WTC11 (cell line): Measurements from ENCODE around the gene CADM1. TPM values are rescaled to one million over a fixed set of nuclear protein-coding genes. Genes with fewer than 3 reads are reported as not detected.

ENCODE experiments used
- ATAC-seq: fragments of 200-7000 bp; cut with Tn5 transposase; 2 replicates; pipeline ENCODE4 v1.10.0; 2021; ENCODE audit warnings: mild to moderate bottlenecking, moderate library complexity
- CTCF ChIA-PET: fragments of 300-600 bp; sonication (Branson Sonifier 250); formaldehyde crosslinking; loops from one replicate; lab custom pipeline; 2021; ENCODE audit warnings: antibody characterized with exemption; lab: Charles Lee
- POLR2A ChIA-PET: fragments of 350-600 bp; sonication (Branson Sonifier 250); formaldehyde crosslinking; loops from one replicate; lab custom pipeline; 2021; ENCODE audit warnings: antibody characterized with exemption; lab: Charles Lee
- DNase-seq: peaks from one replicate; pipeline ENCODE4 v3.0.0; 2021; ENCODE audit warnings: low spot score
- H3K27ac Mint-ChIP-seq: 2 replicates; pipeline ENCODE4 v1.8.0; 2021; ENCODE audit warnings: mixed read lengths
- H3K27me3 Mint-ChIP-seq: 2 replicates; pipeline ENCODE4 v1.8.0; 2021; ENCODE audit warnings: low read depth, mild to moderate bottlenecking, moderate library complexity, mixed read lengths
- H3K36me3 Mint-ChIP-seq: 2 replicates; pipeline ENCODE4 v1.8.0; 2021; ENCODE audit warnings: mixed read lengths
- H3K4me1 Mint-ChIP-seq: 2 replicates; pipeline ENCODE4 v1.8.0; 2022; ENCODE audit warnings: mixed read lengths
- H3K4me3 Mint-ChIP-seq: 2 replicates; pipeline ENCODE4 v1.8.0; 2021; ENCODE audit warnings: mild to moderate bottlenecking, moderate library complexity, mixed read lengths
- H3K9me3 Mint-ChIP-seq: 2 replicates; pipeline ENCODE4 v1.8.0; 2021; ENCODE audit warnings: mixed read lengths
- ATF1 ChIP-seq: sonication (generic); formaldehyde crosslinking; IDR thresholded peaks from 2 replicates; pipeline ENCODE4 v1.8.1; 2023; ENCODE audit warnings: mild to moderate bottlenecking, moderate library complexity, missing genetic modification reagents
- CBFB ChIP-seq: sonication (generic); formaldehyde crosslinking; IDR thresholded peaks from 2 replicates; pipeline ENCODE4 v1.8.1; 2022; ENCODE audit warnings: mild to moderate bottlenecking, low read depth, missing genetic modification reagents
- CREB1 ChIP-seq: sonication (generic); formaldehyde crosslinking; IDR thresholded peaks from 2 replicates; pipeline ENCODE4 v1.8.0; 2023; ENCODE audit warnings: mild to moderate bottlenecking, missing genetic modification reagents
- HMGA2 ChIP-seq: fragments of 250-450 bp; sonication (Bioruptor Pico); IDR thresholded peaks from 2 replicates; pipeline ENCODE4 v1.4.0; 2021; ENCODE audit warnings: mild to moderate bottlenecking, moderate library complexity
- NFATC4 ChIP-seq: fragments of 250-450 bp; sonication (Bioruptor Pico); IDR thresholded peaks from 2 replicates; pipeline ENCODE4 v1.9.0; 2021; ENCODE audit warnings: mild to moderate bottlenecking
- RORB ChIP-seq: fragments of 250-450 bp; sonication (Bioruptor Pico); IDR thresholded peaks from 2 replicates; pipeline ENCODE4 v1.9.0; 2021; ENCODE audit warnings: mild to moderate bottlenecking
- ZNF138 ChIP-seq: sonication (generic); formaldehyde crosslinking; conservative IDR thresholded peaks from 2 replicates; pipeline ENCODE4 v1.8.1; 2022; ENCODE audit warnings: mild to moderate bottlenecking, moderate library complexity, missing genetic modification reagents
- ZNF317 ChIP-seq: sonication (generic); formaldehyde crosslinking; IDR thresholded peaks from 2 replicates; pipeline ENCODE4 v1.8.1; 2023; ENCODE audit warnings: low read depth, mild to moderate bottlenecking, moderate library complexity, missing genetic modification reagents, borderline replicate concordance
- total RNA-seq: library from RNA; stranded (reverse); gene quantifications from 3 replicates; pipeline ENCODE4 v1.2.3, GENCODE V29; 2021
- TF ChIP-seq, protein P1 (sequence below): fragments of 250-450 bp; sonication (Bioruptor Pico); IDR thresholded peaks from 2 replicates; pipeline ENCODE4 v2.1.2; 2022; ENCODE audit warnings: mild to moderate bottlenecking, moderate library complexity
- TF ChIP-seq, protein P2 (sequence below): sonication (generic); formaldehyde crosslinking; IDR thresholded peaks from 2 replicates; pipeline ENCODE4 v1.8.1; 2023; ENCODE audit warnings: mild to moderate bottlenecking, missing genetic modification reagents, moderate library complexity
- TF ChIP-seq, protein P3 (sequence below): sonication (generic); formaldehyde crosslinking; IDR thresholded peaks from 2 replicates; pipeline ENCODE4 v1.8.1; 2022; ENCODE audit warnings: low read depth, mild to moderate bottlenecking, moderate library complexity, missing genetic modification reagents, borderline replicate concordance
- TF ChIP-seq, protein P4 (sequence below): sonication (generic); formaldehyde crosslinking; IDR thresholded peaks from 2 replicates; pipeline ENCODE4 v1.8.1; 2023; ENCODE audit warnings: mild to moderate bottlenecking, missing genetic modification reagents, borderline replicate concordance
- TF ChIP-seq, protein P5 (sequence below): sonication (generic); formaldehyde crosslinking; IDR thresholded peaks from 2 replicates; pipeline ENCODE4 v1.8.1; 2023; ENCODE audit warnings: mild to moderate bottlenecking, missing genetic modification reagents
- TF ChIP-seq, protein P6 (sequence below): sonication (generic); formaldehyde crosslinking; IDR thresholded peaks from 2 replicates; pipeline ENCODE4 v1.8.0; 2023; ENCODE audit warnings: mild to moderate bottlenecking, missing genetic modification reagents
- TF ChIP-seq, protein P7 (sequence below): sonication (generic); formaldehyde crosslinking; IDR thresholded peaks from 2 replicates; pipeline ENCODE4 v1.8.0; 2022; ENCODE audit warnings: mild to moderate bottlenecking, missing genetic modification reagents

Gene CADM1
- total RNA-seq, 1 experiment from 2014 or later = 26.8 TPM

DNA sequence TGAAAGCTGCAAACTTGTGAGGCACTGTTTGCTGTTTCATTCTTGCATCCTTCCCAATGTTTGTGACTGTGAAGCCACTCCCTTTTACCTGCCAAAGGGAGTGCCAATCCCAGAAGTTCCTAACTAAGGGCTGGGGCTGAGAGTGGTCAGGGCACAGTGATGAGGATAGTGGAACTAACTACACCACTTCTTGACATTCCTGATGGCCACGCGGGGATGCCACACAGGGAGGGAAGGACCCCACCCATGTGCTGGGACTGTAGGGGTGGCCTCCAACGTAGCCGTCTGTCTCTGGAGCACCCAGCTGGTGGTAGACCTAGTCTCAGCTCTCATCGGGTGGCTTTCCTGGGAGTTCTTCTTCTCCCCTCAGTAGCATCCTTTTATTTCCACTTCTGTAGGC, 335.5 kb downstream of the CADM1 start:
- Mint-ChIP-seq H3K27me3 (peaks cover 3% of the 10 kb centered on the region; the same call in 1 of the 2 replicates), H3K9me3 (no peaks in the 10 kb centered on the region), H3K4me1 (peaks cover 50% of the 10 kb centered on the region), H3K4me3 (no peak overlapping the region), H3K27ac (no peak overlapping the region), H3K36me3 (no peaks in the 10 kb centered on the region)
- ATAC-seq (no peak), DNase-seq (no peak)
- POLR2A ChIA-PET = interaction anchor here (0.7 kb wide), 1 partner anchor 14 kb away, joined by 9 read pairs; no protein-coding TSS in a partner anchor
- TF ChIP-seq, protein P1, sequence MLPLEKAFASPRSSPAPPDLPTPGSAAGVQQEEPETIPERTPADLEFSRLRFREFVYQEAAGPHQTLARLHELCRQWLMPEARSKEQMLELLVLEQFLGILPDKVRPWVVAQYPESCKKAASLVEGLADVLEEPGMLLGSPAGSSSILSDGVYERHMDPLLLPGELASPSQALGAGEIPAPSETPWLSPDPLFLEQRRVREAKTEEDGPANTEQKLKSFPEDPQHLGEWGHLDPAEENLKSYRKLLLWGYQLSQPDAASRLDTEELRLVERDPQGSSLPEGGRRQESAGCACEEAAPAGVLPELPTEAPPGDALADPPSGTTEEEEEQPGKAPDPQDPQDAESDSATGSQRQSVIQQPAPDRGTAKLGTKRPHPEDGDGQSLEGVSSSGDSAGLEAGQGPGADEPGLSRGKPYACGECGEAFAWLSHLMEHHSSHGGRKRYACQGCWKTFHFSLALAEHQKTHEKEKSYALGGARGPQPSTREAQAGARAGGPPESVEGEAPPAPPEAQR (CRISPR knock-in tag) = no peak
- TF ChIP-seq ZNF138 (CRISPR knock-in tag) (no peak), CBFB (CRISPR knock-in tag) (no peak)
- TF ChIP-seq, protein P2, sequence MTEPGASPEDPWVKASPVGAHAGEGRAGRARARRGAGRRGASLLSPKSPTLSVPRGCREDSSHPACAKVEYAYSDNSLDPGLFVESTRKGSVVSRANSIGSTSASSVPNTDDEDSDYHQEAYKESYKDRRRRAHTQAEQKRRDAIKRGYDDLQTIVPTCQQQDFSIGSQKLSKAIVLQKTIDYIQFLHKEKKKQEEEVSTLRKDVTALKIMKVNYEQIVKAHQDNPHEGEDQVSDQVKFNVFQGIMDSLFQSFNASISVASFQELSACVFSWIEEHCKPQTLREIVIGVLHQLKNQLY (CRISPR knock-in tag) = no peak
- CTCF ChIA-PET = interaction anchor here (0.7 to 0.8 kb wide), 2 partner anchors 34 to 394 kb away, joined by 3 read pairs; no protein-coding TSS in a partner anchor

DNA sequence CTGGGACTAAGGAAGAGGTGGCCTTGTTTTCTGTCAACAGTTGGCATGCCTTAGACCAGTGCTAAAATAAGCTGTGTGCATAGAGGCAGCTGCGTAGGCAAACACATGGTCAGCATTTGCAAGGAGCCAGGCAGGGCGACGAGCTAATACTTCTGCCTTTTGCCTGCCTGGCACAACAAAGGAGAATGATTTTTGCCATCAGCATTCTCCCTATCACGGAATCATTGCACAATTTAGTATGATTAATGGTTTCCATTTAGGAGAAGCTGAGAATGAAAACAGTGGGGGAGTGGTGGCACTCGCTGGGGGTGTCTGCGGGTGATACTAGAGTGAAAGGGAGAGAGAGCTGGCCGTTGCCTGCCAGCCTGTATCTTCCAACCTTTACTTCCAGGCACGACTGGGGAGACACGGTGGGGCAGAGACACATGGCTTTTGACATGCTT, 336.0 kb downstream of the CADM1 start:
- H3K4me3 Mint-ChIP-seq = no peak overlapping the region
- TF ChIP-seq RORB (CRISPR knock-in tag) (no peak), NFATC4 (CRISPR knock-in tag) (no peak), ZNF138 (CRISPR knock-in tag) (no peak), CREB1 (no peak), ZNF317 (CRISPR knock-in tag) (no peak), HMGA2 (CRISPR knock-in tag) (no peak), ATF1 (CRISPR knock-in tag) (no peak)
- TF ChIP-seq, protein P3, sequence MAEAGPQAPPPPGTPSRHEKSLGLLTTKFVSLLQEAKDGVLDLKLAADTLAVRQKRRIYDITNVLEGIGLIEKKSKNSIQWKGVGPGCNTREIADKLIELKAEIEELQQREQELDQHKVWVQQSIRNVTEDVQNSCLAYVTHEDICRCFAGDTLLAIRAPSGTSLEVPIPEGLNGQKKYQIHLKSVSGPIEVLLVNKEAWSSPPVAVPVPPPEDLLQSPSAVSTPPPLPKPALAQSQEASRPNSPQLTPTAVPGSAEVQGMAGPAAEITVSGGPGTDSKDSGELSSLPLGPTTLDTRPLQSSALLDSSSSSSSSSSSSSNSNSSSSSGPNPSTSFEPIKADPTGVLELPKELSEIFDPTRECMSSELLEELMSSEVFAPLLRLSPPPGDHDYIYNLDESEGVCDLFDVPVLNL (CRISPR knock-in tag) = no peak
- TF ChIP-seq, protein P4, sequence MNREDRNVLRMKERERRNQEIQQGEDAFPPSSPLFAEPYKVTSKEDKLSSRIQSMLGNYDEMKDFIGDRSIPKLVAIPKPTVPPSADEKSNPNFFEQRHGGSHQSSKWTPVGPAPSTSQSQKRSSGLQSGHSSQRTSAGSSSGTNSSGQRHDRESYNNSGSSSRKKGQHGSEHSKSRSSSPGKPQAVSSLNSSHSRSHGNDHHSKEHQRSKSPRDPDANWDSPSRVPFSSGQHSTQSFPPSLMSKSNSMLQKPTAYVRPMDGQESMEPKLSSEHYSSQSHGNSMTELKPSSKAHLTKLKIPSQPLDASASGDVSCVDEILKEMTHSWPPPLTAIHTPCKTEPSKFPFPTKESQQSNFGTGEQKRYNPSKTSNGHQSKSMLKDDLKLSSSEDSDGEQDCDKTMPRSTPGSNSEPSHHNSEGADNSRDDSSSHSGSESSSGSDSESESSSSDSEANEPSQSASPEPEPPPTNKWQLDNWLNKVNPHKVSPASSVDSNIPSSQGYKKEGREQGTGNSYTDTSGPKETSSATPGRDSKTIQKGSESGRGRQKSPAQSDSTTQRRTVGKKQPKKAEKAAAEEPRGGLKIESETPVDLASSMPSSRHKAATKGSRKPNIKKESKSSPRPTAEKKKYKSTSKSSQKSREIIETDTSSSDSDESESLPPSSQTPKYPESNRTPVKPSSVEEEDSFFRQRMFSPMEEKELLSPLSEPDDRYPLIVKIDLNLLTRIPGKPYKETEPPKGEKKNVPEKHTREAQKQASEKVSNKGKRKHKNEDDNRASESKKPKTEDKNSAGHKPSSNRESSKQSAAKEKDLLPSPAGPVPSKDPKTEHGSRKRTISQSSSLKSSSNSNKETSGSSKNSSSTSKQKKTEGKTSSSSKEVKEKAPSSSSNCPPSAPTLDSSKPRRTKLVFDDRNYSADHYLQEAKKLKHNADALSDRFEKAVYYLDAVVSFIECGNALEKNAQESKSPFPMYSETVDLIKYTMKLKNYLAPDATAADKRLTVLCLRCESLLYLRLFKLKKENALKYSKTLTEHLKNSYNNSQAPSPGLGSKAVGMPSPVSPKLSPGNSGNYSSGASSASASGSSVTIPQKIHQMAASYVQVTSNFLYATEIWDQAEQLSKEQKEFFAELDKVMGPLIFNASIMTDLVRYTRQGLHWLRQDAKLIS (CRISPR knock-in tag) = no peak
- TF ChIP-seq, protein P5, sequence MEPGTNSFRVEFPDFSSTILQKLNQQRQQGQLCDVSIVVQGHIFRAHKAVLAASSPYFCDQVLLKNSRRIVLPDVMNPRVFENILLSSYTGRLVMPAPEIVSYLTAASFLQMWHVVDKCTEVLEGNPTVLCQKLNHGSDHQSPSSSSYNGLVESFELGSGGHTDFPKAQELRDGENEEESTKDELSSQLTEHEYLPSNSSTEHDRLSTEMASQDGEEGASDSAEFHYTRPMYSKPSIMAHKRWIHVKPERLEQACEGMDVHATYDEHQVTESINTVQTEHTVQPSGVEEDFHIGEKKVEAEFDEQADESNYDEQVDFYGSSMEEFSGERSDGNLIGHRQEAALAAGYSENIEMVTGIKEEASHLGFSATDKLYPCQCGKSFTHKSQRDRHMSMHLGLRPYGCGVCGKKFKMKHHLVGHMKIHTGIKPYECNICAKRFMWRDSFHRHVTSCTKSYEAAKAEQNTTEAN = no peak
- TF ChIP-seq, protein P6, sequence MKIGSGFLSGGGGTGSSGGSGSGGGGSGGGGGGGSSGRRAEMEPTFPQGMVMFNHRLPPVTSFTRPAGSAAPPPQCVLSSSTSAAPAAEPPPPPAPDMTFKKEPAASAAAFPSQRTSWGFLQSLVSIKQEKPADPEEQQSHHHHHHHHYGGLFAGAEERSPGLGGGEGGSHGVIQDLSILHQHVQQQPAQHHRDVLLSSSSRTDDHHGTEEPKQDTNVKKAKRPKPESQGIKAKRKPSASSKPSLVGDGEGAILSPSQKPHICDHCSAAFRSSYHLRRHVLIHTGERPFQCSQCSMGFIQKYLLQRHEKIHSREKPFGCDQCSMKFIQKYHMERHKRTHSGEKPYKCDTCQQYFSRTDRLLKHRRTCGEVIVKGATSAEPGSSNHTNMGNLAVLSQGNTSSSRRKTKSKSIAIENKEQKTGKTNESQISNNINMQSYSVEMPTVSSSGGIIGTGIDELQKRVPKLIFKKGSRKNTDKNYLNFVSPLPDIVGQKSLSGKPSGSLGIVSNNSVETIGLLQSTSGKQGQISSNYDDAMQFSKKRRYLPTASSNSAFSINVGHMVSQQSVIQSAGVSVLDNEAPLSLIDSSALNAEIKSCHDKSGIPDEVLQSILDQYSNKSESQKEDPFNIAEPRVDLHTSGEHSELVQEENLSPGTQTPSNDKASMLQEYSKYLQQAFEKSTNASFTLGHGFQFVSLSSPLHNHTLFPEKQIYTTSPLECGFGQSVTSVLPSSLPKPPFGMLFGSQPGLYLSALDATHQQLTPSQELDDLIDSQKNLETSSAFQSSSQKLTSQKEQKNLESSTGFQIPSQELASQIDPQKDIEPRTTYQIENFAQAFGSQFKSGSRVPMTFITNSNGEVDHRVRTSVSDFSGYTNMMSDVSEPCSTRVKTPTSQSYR (CRISPR knock-in tag) = no peak
- TF ChIP-seq, protein P7, sequence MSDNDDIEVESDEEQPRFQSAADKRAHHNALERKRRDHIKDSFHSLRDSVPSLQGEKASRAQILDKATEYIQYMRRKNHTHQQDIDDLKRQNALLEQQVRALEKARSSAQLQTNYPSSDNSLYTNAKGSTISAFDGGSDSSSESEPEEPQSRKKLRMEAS (CRISPR knock-in tag) = no peak
- TF ChIP-seq, all 79 proteins: peak for 0
- CTCF ChIA-PET = interaction anchor here (0.8 kb wide), 1 partner anchor 394 kb away, joined by 3 read pairs; no protein-coding TSS in a partner anchor
- POLR2A ChIA-PET = interaction anchor here (0.7 kb wide), 1 partner anchor 13 kb away, joined by 9 read pairs; no protein-coding TSS in a partner anchor
- Mint-ChIP-seq H3K4me1 (peaks cover 54% of the 10 kb centered on the region), H3K27me3 (peaks cover 3% of the 10 kb centered on the region; the same call in 1 of the 2 replicates), H3K9me3 (no peaks in the 10 kb centered on the region), H3K36me3 (no peaks in the 10 kb centered on the region), H3K27ac (no peak overlapping the region)
- no peak for ATAC-seq
- DNase-seq = no peak
